ENCODE data around the gene QRFP. TPM values are rescaled to one million over a fixed set of nuclear protein-coding genes. Genes with fewer than 3 reads are reported as not detected.
A peak's percentile ranks its signal among the peaks of the same experiment; 100 is the strongest.

Gene QRFP
- total and polyA plus RNA-seq, 2 of the 8 experiments (the other 6 are each of a cell fraction or from before 2014, with no cell fraction given) = not detected

GRCh38 chr9:130930804-130931349 lies 34.3 kb upstream of the QRFP start:
- 0 out of 2 replicates have a peak overlapping the region, but pooled peaks have one; percentile 17 for H2BK12ac ChIP-seq (ENCODE audit: low read depth, low read length)
- H3K4me3 ChIP-seq (ENCODE audit: extremely low read depth in 1 of 4, insufficient read depth in 2 of 4, low read depth in 3 of 4, low read length in 4 of 4) = no peak overlapping the region
- no peaks in the 10 kb centered on the region for H3K23me2 ChIP-seq (ENCODE audit: low read depth, low read length)
- no peak for DNase-seq (ENCODE audit: low read depth in 1 of 2, low spot score in 2 of 2)
- no peaks in the 10 kb centered on the region for H4K20me1 ChIP-seq (replicated peaks in 1 of 2; ENCODE audit: control insufficient read depth in 1 of 2, insufficient read depth in 2 of 2, low read length in 2 of 2)
- no peak overlapping the region for H3K56ac ChIP-seq (replicated peaks; ENCODE audit: insufficient read length, low read depth, low read length)
- H3K4ac ChIP-seq (replicated peaks; ENCODE audit: insufficient read length, low read depth, low read length) = no peak overlapping the region
- H4K8ac ChIP-seq (ENCODE audit: extremely low read depth, insufficient read depth, low read length) = no peak overlapping the region
- H3K9ac ChIP-seq (replicated peaks in 1 of 4; ENCODE audit: extremely low read depth in 1 of 4, low read depth in 3 of 4, low read length in 3 of 4) = no peak overlapping the region
- no peak overlapping the region for H2AFZ ChIP-seq (ENCODE audit: low read length)
- no peak overlapping the region for H4K5ac ChIP-seq (ENCODE audit: insufficient read length, low read depth, low read length)
- no peaks in the 10 kb centered on the region for H3K9me3 ChIP-seq (ENCODE audit: insufficient read depth in 2 of 2, low read depth in 1 of 2, low read length in 1 of 2)
- H2BK5ac ChIP-seq (ENCODE audit: low read depth, low read length) = no peak overlapping the region
- no peak overlapping the region for H2BK20ac ChIP-seq (ENCODE audit: low read length)
- H3K27me3 ChIP-seq (replicated peaks in 1 of 4; ENCODE audit: control insufficient read depth in 3 of 4, extremely low read depth in 1 of 4, insufficient read depth in 3 of 4, low read length in 3 of 4) = no peaks in the 10 kb centered on the region; a peak in 1 of 7 replicates
- ChIA-PET POLR2A (ENCODE audit: partially characterized antibody) (interaction anchor here (0.7 to 0.9 kb wide), 2 partner anchors 9 to 46 kb away, joined by 3 to 4 read pairs; no protein-coding TSS in a partner anchor), CTCF (ENCODE audit: partially characterized antibody) (interaction anchor here (0.6 to 7.8 kb wide), 7 partner anchors 9 to 121 kb away, joined by 3 to 38 read pairs (median 12); no protein-coding TSS in a partner anchor)
- H3K79me1 ChIP-seq (ENCODE audit: low read depth, low read length) = no peaks in the 10 kb centered on the region
- H3K14ac ChIP-seq (ENCODE audit: insufficient read length) = no peak overlapping the region
- peaks cover under 1 to 25% (median 19%) of the 10 kb centered on the region in 4 experiments for H3K4me1 ChIP-seq (replicated peaks in 1 of 4; ENCODE audit: control insufficient read depth in 3 of 4, insufficient read depth in 4 of 4, low read length in 3 of 4)
- no peak overlapping the region for H2AK5ac ChIP-seq (ENCODE audit: low read depth, low read length)
- H3K27ac ChIP-seq (ENCODE audit: low read depth, low read length) = no peak overlapping the region
- WGBS, 2 experiments (ENCODE audit: extremely low coverage in 1 of 2, insufficient coverage in 1 of 2, insufficient read length in 1 of 2, insufficient replicate concordance in 2 of 2, low coverage in 1 of 2, low lambda C conversion rate in 2 of 2, missing lambda C conversion rate in 1 of 2) = 93% methylated on average over 15 of the region's 15 CpGs; no CpG with 5 or more reads in 1 of the 2 experiments
- no peak for TF ChIP-seq NANOG (IDR thresholded peaks at IDR 0.05; ENCODE audit: insufficient read depth, low read depth, low read length, poor library complexity, severe bottlenecking)
- TF ChIP-seq TAF1 (IDR thresholded peaks at IDR 0.05; ENCODE audit: low read depth, low read length) = no peak
- no peak for TF ChIP-seq NRF1 (IDR thresholded peaks at IDR 0.05; ENCODE audit: low read depth, low read length)
- TF ChIP-seq SP1 (IDR thresholded peaks at IDR 0.05; ENCODE audit: low read depth, low read length) = no peak
- no peak for TF ChIP-seq GTF2F1 (IDR thresholded peaks at IDR 0.05; ENCODE audit: borderline replicate concordance, low read depth, low read length)
- no peak for TF ChIP-seq SP2 (IDR thresholded peaks at IDR 0.05; ENCODE audit: low read length)
- no peak for TF ChIP-seq YY1 (IDR thresholded peaks at IDR 0.05; ENCODE audit: low read depth, low read length)
- no peak for TF ChIP-seq KDM1A (IDR thresholded peaks at IDR 0.05; ENCODE audit: borderline replicate concordance, low read length)
- TF ChIP-seq MAFK (IDR thresholded peaks at IDR 0.05; ENCODE audit: low read depth, low read length) = no peak
- no peak for TF ChIP-seq ATF3 (IDR thresholded peaks at IDR 0.05; ENCODE audit: insufficient read depth, low read depth, low read length)
- no peak overlapping the region for H3K18ac ChIP-seq (ENCODE audit: extremely low read depth, low read length)
- no peak overlapping the region for H2BK120ac ChIP-seq (replicated peaks; ENCODE audit: low read depth, low read length)
- no peak overlapping the region for H3K23ac ChIP-seq (ENCODE audit: insufficient read length)
- H3K4me2 ChIP-seq (ENCODE audit: insufficient read depth in 1 of 2, low read depth in 2 of 2, low read length in 2 of 2) = no peak overlapping the region
- H3K36me3 ChIP-seq (ENCODE audit: control insufficient read depth in 2 of 4, insufficient read depth in 4 of 4, low read length in 3 of 4) = no peaks in the 10 kb centered on the region
- no peak overlapping the region for H2BK15ac ChIP-seq (ENCODE audit: low read length)
- no peaks in the 10 kb centered on the region for H3K79me2 ChIP-seq (ENCODE audit: control insufficient read depth in 1 of 2, insufficient read depth in 2 of 2, low read length in 2 of 2)
- FAIRE-seq = no peak
- H4K91ac ChIP-seq (replicated peaks; ENCODE audit: insufficient read length, low read length) = peak overlapping the region; percentile 57

Data from H1 (cell line).